Breast epithelium (tissue), 3 donors: Measurements from ENCODE around the gene MYLK2.

ENCODE experiments used
- POLR2A ChIP-seq: fragments of 450-650 bp; IDR thresholded peaks from one replicate; pipeline ENCODE4 v1.6.1; 2016; ENCODE audit warnings: antibody characterized with exemption, mild to moderate bottlenecking, moderate library complexity
- POLR2AphosphoS5 ChIP-seq, 3 donors: sonication (generic); formaldehyde crosslinking; IDR thresholded peaks; one replicate each; pipeline ENCODE4 v1.6.1; 2017; ENCODE audit warnings: antibody characterized with exemption in 3 of 3
- TF ChIP-seq, protein P1 (sequence below), 3 donors: fragments of 450-650 bp; IDR thresholded peaks; one replicate each; pipeline ENCODE4 v1.5.1; 2016 to 2017; ENCODE audit warnings: antibody characterized with exemption in 3 of 3, mild to moderate bottlenecking in 3 of 3, moderate library complexity in 3 of 3

- TF ChIP-seq, protein P1, sequence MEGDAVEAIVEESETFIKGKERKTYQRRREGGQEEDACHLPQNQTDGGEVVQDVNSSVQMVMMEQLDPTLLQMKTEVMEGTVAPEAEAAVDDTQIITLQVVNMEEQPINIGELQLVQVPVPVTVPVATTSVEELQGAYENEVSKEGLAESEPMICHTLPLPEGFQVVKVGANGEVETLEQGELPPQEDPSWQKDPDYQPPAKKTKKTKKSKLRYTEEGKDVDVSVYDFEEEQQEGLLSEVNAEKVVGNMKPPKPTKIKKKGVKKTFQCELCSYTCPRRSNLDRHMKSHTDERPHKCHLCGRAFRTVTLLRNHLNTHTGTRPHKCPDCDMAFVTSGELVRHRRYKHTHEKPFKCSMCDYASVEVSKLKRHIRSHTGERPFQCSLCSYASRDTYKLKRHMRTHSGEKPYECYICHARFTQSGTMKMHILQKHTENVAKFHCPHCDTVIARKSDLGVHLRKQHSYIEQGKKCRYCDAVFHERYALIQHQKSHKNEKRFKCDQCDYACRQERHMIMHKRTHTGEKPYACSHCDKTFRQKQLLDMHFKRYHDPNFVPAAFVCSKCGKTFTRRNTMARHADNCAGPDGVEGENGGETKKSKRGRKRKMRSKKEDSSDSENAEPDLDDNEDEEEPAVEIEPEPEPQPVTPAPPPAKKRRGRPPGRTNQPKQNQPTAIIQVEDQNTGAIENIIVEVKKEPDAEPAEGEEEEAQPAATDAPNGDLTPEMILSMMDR (IDR thresholded peaks at IDR 0.05) = peak in 2 of 3 donors; percentile 44 to 66
- TF ChIP-seq POLR2A (no peak), POLR2AphosphoS5 (IDR thresholded peaks at IDR 0.05) (no peak)
These were observed 14.2 kb downstream of the MYLK2 start for GRCh38 chr20:31833130-31833930.
